Endothelial cell of hepatic sinusoid (primary cell): ENCODE results near the gene HJURP.

Source experiments
- in situ Hi-C: cut with HindIII; loops from 2 replicates; pipeline ENCODE4 v1.10.0; 2017; ENCODE audit warnings: low sequenced_read_pairs

HJURP gene

GRCh38 chr2:233816334-233816733 is 38.0 kb downstream of the HJURP start:
- in situ Hi-C loops = no loop called here

- in situ Hi-C loops = no loop called here
Measured at GRCh38 chr2:233815861-233816260, 38.5 kb downstream of the HJURP start.

- in situ Hi-C loops = no loop called here
Measured at GRCh38 chr2:233814056-233814835, 40.1 kb downstream of the HJURP start.

- in situ Hi-C loops = no loop called here
Measured at GRCh38 chr2:233813236-233814055, 40.9 kb downstream of the HJURP start.

- in situ Hi-C loops = no loop called here
Measured at GRCh38 chr2:233811732-233812131, 42.6 kb downstream of the HJURP start.

- in situ Hi-C loops = no loop called here
Measured at GRCh38 chr2:233811087-233811486, 43.2 kb downstream of the HJURP start.

- in situ Hi-C loops = no loop called here
Measured at GRCh38 chr2:233810385-233810784, 44.0 kb downstream of the HJURP start.

- in situ Hi-C loops = loop anchor here (5.0 kb wide), 1 partner anchor 61 kb away; no protein-coding TSS in a partner anchor
Measured at GRCh38 chr2:233807966-233808935, 46.1 kb downstream of the HJURP start.

- in situ Hi-C loops = loop anchor here (5.0 kb wide), 1 partner anchor 60 kb away; no protein-coding TSS in a partner anchor
Measured at GRCh38 chr2:233807215-233807865, 47.0 kb downstream of the HJURP start.

- in situ Hi-C loops = no loop called here
Measured at GRCh38 chr2:233803994-233804393, 50.3 kb downstream of the HJURP start.

- in situ Hi-C loops = no loop called here
Measured at GRCh38 chr2:233803292-233803911, 50.9 kb downstream of the HJURP start.

GRCh38 chr2:233802132-233802815 is 52.1 kb downstream of the HJURP start:
- in situ Hi-C loops = no loop called here

- in situ Hi-C loops = no loop called here
Measured at GRCh38 chr2:233801357-233802131, 52.8 kb downstream of the HJURP start.

GRCh38 chr2:233800208-233800607 is 54.1 kb downstream of the HJURP start:
- in situ Hi-C loops = no loop called here

GRCh38 chr2:233799716-233800115 is 54.6 kb downstream of the HJURP start:
- in situ Hi-C loops = no loop called here

GRCh38 chr2:233799087-233799665 is 55.2 kb downstream of the HJURP start:
- in situ Hi-C loops = no loop called here

- in situ Hi-C loops = no loop called here
Measured at GRCh38 chr2:233798335-233799086, 55.8 kb downstream of the HJURP start.
